Measurements from ENCODE around the gene MIPOL1. TPM values are rescaled to one million over a fixed set of nuclear protein-coding genes. Genes with fewer than 3 reads are reported as not detected.
A peak's percentile ranks its signal among the peaks of the same experiment; 100 is the strongest.

Gene MIPOL1
- total and polyA plus RNA-seq, 2 of the 13 experiments (the other 11 are each of a cell fraction or from before 2014, with no cell fraction given): 8.6 to 34.2 TPM

GRCh38 chr14:37480446-37481290 is 282.9 kb downstream of the MIPOL1 start (continued):
- no peak for TF ChIP-seq ZNF564 (CRISPR knock-in tag; IDR thresholded peaks at IDR 0.05)
- TF ChIP-seq PAWR (CRISPR knock-in tag; IDR thresholded peaks at IDR 0.05; ENCODE audit: borderline replicate concordance): no peak
- TF ChIP-seq E2F2 (CRISPR knock-in tag; IDR thresholded peaks at IDR 0.05; ENCODE audit: borderline replicate concordance): no peak
- TF ChIP-seq POLR2A (IDR thresholded peaks at IDR 0.05; ENCODE audit: insufficient read depth in 1 of 2, low read depth in 2 of 2, low read length in 2 of 2): no peak
- no peak for TF ChIP-seq MLXIP (CRISPR knock-in tag; IDR thresholded peaks at IDR 0.05; ENCODE audit: borderline replicate concordance)
- no peak for TF ChIP-seq MYNN (CRISPR knock-in tag; IDR thresholded peaks at IDR 0.05; ENCODE audit: low read depth)
- TF ChIP-seq ZBTB38 (CRISPR knock-in tag; IDR thresholded peaks at IDR 0.05): no peak
- TF ChIP-seq SRY (CRISPR knock-in tag; IDR thresholded peaks at IDR 0.05): no peak
- peak; percentile 72; the same call in 1 of the 2 replicates for TF ChIP-seq MED13 (CRISPR knock-in tag; IDR thresholded peaks at IDR 0.05)
- no peak for TF ChIP-seq CBX1 (IDR thresholded peaks at IDR 0.05; ENCODE audit: low read depth)
- TF ChIP-seq ERF (CRISPR knock-in tag; IDR thresholded peaks at IDR 0.05): peak; percentile 89; the same call in 1 of the 2 replicates
- TF ChIP-seq NR0B2 (CRISPR knock-in tag; IDR thresholded peaks at IDR 0.05): no peak
- TF ChIP-seq GATAD1 (CRISPR knock-in tag; IDR thresholded peaks at IDR 0.05): no peak
- 0 out of 2 replicates have a peak, but pooled peaks have one; percentile 50 for TF ChIP-seq SOX13 (IDR thresholded peaks at IDR 0.05)
- TF ChIP-seq SOX13 (CRISPR knock-in tag; conservative IDR thresholded peaks at IDR 0.05 in 1 of 2, IDR thresholded peaks at IDR 0.05 in 1 of 2): peak in 1 of 2 experiments; percentile 85; a peak in 2 of 4 replicates
- no peak for TF ChIP-seq ZFP62 (CRISPR knock-in tag; IDR thresholded peaks at IDR 0.05)
- TF ChIP-seq KAT8 (CRISPR knock-in tag; IDR thresholded peaks at IDR 0.05): peak; percentile 74
- no peak for TF ChIP-seq REXO4 (CRISPR knock-in tag; IDR thresholded peaks at IDR 0.05; ENCODE audit: borderline replicate concordance)
- no peak for TF ChIP-seq ZNF331 (CRISPR knock-in tag; IDR thresholded peaks at IDR 0.05)
- TF ChIP-seq HBP1 (CRISPR knock-in tag; IDR thresholded peaks at IDR 0.05; ENCODE audit: low read depth): no peak
- TF ChIP-seq KMT2A (CRISPR knock-in tag; IDR thresholded peaks at IDR 0.05): no peak
- TF ChIP-seq SSRP1 (CRISPR knock-in tag; IDR thresholded peaks at IDR 0.05): no peak
- TF ChIP-seq HNRNPLL (IDR thresholded peaks at IDR 0.05; ENCODE audit: low read depth, low read length, poor library complexity, severe bottlenecking): no peak
- TF ChIP-seq ZNF605 (CRISPR knock-in tag; IDR thresholded peaks at IDR 0.05): no peak
- no peak for TF ChIP-seq MXI1 (IDR thresholded peaks at IDR 0.05; ENCODE audit: borderline replicate concordance, low read depth, low read length)
